ENCODE results near the gene RIMS3.

DNA sequence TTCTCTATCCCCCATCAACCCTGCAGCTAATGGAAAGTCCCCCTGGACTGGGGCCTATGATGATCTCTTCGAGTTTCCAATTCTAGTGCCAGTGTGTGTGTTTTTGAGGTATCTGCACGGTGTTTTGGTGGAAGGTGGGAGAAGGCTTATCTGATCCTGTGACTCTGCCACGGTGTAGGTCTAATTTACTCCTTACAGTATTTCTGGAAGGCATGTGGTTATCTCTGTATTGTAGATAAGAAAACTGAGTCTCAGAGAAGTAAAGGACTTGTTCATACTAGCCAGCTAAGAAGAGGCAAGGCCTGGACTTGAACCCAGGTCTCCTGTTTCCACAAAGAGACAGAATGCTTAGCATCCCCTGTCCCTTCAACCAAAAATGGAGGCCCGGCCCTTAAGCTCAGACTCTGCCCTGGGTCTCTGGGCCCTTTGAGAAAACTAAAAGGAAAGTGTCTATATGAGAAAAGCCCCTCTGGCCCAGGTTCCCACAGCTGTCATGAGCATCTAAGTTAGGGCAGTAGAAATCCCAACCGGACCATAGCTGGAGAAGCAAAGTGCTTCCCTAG lies 20.3 kb downstream of the RIMS3 start:
- TF ChIP-seq, protein P1, sequence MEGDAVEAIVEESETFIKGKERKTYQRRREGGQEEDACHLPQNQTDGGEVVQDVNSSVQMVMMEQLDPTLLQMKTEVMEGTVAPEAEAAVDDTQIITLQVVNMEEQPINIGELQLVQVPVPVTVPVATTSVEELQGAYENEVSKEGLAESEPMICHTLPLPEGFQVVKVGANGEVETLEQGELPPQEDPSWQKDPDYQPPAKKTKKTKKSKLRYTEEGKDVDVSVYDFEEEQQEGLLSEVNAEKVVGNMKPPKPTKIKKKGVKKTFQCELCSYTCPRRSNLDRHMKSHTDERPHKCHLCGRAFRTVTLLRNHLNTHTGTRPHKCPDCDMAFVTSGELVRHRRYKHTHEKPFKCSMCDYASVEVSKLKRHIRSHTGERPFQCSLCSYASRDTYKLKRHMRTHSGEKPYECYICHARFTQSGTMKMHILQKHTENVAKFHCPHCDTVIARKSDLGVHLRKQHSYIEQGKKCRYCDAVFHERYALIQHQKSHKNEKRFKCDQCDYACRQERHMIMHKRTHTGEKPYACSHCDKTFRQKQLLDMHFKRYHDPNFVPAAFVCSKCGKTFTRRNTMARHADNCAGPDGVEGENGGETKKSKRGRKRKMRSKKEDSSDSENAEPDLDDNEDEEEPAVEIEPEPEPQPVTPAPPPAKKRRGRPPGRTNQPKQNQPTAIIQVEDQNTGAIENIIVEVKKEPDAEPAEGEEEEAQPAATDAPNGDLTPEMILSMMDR (conservative IDR thresholded peaks at IDR 0.05; ENCODE audit: low read length), result no peak
- no peak for TF ChIP-seq EZH2phosphoT487 (IDR thresholded peaks at IDR 0.05; ENCODE audit: borderline replicate concordance)
